CD4-positive, alpha-beta T cell treated with Interleukin-21 for 1 hour (primary cell): Measurements from ENCODE around the gene ZNF593OS.

ENCODE experiments used
- DNase-seq: peaks from one replicate; pipeline ENCODE4 v3.0.0-alpha.2; 2020

The ZNF593OS gene

DNA sequence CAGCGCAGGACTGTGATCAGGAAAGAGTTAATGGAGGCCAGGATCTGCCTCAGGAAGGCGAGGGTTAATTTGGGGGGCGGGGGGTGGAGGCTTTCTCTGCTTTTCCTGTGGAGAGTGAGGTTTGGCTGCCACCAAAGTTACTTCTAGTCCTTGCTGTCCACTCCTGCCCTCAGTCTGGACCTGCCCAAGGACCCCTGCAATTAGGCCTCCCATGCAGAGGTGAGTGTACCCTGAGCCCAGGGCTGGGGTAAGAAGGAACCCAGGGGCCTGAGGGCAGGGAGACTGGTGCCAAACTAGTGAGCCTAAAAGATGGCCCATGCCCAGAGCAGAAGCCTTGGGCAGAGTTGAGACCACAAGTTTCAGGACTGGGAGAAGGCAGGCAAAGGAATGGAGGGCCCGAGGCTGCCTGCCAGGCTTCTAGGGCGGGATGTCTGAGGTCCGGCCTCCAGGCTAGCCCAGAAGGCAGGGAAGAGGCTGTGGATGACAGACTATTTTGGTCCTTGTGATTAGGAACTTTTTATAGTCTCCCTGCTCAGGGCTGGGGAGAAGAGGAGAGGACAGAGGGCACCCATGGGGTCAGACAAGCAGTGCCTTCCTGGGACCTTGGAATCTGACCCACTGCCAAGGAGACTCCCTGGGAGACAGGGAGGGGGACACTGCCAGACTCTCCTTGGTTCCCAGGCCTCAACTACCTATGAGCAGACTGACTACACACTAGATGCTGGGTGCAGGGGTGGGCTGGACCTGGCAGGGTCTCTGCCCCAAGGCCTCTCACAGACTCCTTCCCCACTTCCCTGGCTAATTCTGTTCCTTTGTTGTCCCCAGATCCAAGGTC, 12.5 kb downstream of the ZNF593OS start, which contains the start of gene FAM110D:
TSS of gene FAM110D (plus strand) at position 172 of the 835 bp plus-strand sequence. CDS start 2,213 bp downstream, outside the sequence.
- DNase-seq, result no peak

DNA sequence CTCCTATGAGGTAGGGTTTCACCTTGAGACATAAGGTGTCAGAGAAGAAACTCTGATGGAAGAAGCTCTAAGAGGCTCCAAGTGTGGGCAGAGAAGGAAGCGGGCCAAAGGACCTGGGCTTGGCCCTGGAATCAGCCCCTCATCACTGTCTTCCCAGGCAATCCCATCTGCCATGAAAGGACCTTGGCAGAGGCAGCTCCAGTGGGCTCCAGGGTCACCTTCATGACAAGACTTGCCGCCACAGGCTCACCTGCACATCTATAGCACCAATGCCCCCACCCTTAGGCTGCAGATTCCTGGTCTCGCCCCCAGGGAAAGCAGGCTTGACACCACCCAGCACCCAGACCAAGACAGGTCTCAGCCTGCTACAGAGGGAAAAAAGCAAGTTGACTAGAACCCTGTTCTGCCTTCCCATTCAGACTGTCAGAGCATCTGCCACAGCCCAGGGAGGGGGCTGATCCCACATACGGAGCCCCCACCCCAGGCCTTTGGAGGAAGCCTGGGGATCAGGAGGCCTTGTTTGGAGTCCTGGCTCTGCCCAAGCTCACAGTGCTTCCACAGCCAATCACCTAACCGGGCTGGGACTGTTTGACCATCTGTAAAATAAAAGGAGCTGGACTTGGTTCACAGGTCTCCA, 13.2 kb downstream of the ZNF593OS start:
- DNase-seq, result no peak

DNA sequence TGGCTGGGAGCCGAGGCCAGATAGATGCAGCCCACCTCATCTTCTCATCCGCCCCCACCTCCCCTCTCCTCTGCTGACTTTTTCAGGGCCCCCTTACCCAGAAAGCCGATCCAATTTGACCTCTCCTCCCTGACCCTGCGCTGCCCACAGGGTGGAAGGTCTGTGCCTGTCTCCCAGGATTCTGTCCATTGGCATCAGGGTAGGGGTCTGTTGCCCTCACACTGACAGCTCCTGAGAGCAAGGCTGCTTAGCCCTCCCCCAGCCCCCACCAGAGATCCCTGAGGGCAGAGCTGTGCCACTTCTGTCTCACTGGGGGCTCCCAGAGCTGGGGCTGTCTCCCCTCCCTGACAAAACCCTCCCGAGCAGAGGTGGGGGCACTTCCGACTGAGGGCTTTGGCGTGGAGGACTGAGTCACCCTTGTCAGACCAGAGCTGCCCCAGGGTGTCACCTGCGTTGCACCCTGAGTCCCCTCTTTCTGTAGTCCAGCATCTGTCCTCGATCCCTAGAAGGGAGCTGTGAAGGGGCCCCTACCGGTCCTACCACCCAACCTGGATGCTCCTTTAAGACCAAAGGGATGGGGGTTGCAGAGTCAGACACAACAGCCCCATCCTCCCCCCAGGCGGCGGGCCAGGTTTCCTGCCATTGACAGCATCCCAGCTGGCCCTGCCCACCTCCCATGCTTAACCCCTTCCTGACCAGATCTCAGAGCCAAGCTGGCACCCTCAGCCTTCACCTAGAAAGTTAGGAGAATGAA, 15.2 kb downstream of the ZNF593OS start:
- no peak for DNase-seq

DNA sequence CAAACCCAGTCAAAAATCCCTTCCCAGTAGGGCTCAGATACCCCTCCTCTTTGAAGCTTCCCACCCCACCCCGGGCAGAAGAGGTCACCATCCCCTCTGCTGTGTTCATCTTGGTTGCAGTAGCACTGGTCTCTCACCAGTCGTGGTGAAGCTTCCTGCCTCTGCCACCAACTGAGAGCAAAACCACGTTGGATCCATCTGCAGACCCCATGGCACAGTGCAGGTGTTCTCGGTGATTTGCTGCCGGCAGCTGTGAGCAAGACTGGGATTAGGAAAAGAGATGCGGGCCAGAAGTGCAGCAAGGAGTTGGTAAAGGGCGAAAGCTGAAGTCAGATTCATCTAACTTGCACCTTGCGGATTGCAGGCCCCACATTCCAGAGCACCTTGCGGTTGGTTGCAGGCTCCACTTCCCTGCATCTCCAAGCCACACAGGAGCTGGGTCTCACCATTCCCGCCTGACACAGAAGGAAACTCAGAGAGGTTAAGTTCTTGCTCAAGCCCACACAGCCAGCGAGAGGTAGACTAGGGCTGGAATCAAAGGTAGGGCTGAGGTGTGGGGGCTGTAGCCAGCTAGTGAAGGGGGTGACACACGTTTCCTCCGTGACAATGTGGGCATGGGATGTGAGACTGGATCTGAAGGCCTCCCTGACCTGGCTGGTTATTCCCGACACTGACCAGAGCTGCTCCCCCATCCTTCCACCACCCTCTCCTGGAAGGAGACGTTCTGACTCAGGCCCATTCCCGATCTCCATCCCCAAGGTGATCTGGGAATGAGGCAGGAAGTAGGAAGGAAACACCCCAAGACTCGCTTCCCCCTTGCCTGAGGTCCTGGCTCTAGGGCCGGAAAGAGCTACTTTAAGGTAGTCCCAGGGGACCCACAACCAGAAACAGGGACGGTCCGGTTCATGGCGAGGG, 16.0 kb downstream of the ZNF593OS start:
- no peak for DNase-seq

DNA sequence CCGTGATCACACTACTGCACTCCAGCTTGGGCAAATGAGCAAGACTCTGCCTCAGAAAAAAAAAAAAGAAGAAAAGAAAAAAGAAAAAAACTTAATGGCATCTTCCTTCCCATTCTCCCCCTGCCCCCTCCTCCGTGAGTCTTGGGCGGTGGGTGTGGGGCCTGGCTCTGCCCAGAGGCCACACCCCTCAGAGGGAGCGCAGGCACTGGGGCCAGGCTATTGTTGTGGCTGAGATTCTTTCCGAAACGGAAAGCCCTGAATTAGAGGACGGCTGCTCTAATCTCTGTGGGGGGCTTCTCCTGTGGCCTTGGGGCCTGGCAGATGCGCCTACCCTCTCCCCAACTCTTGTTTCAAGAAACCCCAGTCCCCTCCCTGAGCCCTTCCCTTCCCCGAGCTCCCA, 16.9 kb downstream of the ZNF593OS start:
- no peak for DNase-seq

DNA sequence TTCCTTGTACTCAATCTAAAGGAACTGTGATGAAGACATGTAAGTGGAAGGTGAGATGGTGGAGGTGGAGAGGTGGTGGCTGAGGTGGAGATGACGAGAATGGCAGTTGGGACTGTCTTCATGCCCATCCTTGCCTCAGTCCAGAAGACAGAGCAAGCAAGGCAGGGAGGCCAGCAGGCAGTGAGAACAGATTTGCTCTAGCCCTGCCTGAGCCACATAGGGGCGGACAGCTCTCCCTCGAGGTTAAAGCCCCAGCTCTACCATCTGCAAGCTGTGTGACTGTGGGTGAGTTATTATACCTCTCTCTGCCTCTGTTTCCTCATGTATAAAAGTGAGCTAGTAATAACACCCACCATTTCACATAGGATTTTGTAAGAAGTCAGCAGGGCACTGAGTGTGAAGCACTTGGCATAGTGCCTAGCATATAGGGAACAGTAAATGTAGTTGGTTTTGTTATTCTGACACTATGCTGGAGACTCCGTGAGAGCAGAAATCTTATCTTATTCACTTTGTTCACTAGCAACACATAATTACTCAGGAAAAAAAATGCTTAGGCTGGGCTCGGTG, 17.6 kb downstream of the ZNF593OS start:
- no peak for DNase-seq

DNA sequence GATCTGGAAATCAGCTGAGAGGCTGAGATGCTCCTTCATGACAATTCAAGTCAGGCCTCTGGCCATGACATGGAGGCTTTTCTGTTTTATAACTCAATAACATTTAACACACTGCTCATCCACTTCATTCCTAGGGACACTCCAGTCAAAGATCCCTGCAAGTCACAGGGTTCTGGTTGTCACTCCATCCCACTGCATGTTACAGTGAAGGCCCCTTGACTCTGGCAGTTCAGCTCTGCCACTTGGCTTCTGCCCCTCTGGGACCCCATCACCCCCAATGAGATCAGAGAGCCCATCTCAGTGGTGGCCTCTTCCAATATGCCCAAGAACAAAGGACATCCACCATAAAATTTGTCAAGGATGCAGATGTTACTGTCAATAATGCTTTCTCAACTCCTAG, 22.7 kb downstream of the ZNF593OS start:
- no peak for DNase-seq

DNA sequence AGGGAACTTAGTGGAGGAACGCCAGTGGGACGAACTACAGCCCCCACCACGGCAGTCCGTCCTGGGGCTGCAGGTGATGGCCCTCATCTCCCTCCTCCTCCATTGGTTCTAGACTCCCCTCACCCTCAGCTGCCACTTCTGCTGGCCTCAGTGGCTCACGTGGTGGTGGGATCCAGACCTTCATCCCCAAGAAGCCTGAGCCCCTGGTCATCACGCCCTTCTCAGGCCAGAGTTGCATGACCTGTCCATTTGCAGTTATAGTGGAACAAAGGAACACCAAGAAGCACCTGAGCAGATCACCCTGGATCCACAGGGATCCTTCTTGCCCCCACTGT, 25.7 kb downstream of the ZNF593OS start:
- no peak for DNase-seq

DNA sequence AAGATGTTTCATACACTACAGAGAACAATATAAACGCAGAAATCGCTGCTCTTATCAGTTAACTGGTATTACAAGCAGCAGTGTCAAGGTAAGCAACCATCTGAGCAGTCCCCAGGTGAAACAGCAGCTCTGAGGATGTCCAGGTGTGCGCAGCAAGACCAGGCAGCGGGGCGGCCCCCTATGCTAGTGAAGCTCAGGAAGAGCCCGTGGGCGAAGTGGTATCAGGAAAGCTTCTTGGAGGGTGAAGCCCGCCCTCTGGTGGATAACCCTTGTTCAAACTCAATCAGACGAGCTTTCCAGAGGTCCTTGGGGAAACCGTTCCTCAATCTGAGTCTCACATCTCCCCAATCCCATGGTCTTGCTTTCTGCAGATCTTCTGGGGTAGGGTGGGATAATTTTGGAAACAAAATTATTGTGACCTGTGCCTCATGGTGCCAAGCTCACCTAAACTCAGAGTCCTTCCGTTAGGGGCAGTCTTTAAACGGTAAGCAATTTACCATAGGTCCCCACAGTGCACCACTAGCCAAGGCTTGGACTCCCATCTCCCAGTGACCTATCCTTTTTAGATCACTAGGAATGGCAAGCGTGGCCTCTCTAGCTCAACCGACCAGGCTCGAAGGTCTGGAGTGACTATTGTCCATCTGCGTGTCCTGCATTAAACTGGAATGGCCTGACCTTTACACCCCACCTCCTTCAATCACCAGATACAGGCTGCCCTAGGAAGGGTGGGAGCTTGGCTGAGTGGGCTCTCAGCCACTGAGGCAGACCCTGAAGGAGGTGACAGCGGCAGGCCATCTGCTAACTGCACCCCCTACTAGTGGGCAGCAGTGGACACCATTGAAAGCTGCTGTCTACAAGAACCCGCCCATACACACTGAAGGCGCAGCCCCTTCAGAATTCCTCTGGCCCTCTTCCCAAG, 26.3 kb downstream of the ZNF593OS start:
- peak; percentile 77 for DNase-seq

DNA sequence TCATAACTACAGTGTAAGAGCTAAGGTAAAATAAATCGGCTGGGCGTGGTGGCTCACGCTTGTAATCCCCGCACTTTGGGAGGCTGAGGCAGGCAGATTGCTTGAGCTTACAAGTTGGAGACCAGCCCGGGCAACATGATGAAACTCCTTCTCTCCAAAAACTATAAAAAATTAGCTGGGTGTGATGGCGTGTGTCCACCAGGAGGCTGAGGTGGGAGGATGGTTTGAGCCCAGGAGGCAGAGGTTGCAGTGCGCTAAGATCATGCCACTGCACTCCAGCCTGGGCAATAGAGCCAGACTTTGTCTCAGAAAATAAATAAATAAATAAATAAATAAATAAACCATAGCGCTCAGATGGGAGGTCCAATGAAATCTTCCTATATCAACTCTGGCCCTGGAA, 29.5 kb downstream of the ZNF593OS start:
- no peak for DNase-seq

DNA sequence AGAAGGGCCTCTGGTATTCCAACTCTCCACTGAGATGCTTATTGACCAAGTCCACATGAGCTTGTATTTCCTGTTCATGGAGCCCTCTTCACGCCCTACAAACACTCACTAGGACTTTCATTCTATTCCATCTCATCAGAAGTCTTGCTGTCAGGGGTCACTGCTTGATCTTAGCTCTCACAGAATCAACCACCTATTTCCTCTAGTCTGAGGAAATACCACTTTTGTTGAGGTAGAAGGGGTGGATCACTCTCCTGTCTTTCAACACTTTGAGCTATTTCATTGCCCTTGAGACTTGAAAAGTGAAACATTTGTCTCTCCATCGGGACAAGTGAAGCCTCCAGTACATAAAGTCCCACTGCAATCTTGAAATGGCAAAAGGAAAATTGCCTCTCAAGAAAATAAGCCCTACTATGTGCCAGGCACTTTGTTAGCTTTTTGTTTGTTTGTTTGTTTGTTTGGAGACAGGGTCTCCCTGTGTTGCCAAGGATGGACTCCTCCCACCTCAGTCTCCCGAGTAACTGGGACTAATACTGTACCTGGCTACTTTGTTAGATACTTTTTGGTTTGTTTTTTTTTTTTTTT, 32.6 kb downstream of the ZNF593OS start:
- no peak for DNase-seq

DNA sequence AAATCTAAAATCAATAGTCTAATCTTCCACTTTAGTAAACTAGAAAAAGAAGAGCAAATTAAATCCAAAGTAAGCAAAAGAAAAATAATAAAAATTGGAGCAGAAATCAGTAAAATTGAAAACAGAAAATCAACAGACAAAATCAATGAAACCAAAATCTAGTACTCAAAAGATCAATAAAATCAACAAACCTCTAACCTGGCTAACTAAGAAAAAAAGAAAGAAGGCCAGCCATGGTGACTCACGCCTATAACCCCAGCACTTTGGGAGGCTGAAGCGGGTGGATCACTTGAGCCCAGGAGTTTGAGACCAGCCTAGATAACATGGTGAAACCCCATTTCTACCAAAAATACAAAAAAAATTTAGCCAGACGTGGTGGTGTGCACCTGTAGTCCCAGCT, 37.2 kb downstream of the ZNF593OS start:
- no peak for DNase-seq

DNA sequence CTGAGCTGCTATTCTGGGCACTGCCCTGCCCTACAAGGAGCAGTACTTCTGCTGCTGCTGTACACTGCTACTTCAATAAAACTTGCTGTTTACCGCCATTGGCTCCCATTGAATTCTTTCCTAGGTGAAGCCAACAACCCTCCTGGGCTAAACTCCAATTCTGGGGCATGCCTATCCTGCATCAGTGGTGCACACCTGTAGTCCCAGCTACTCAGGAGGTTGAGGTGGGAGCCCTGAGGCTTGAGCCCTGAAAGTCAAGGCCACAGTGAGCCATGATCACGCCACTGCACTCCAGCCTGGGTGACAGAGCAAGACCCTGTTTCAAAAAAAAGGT, 38.8 kb downstream of the ZNF593OS start:
- DNase-seq, result no peak

DNA sequence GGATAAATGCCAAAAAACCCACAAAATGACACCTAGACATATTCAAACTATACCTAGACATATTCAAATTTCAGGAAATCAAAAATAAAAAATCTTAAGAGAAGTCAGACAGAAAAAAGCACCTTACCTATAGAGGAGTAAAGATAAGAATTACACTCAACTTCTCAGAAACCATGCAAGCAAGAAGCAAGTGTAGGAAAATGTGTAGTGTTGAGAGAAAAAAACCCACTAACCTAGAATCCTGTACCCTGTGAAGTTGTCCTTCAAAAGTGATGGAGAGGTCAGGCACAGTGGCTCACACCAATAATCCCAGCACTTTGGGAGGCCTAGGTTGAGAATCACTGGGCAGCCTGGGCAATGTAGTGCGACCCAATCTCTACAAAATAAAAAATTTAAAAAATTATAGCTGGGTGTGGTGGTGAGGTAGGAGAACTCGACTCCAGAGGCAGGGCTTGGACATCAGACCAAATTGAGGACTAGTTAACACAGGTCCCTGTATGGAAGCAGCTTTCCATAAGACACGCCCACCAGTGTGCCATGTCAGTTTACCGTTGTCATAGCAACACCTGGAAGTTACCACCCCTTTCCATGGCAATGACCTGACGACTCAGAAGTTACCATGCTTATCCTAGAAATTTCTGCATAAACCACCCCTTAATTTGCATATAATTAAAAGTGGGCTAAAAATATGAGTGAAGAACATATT, 39.4 kb downstream of the ZNF593OS start:
- no peak for DNase-seq

DNA sequence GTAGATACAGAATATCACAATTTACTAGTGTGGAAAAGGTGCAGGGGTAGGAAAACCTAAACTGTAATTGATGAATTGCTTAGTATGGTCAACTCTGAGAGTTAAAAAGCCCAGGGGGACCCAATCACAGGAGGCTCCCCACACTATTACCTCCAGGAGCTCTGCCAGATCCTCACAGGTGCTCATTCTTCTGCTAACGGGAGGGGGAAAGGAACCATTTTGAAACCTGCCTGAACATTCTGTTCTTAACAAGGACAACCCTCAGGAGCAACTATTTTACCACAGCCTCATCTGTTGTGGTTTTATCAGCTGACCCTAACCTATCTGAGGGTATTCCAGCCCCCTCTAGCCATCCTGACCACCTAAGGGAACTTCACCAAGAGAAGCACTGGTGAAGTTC, 40.9 kb downstream of the ZNF593OS start:
- DNase-seq, result no peak

DNA sequence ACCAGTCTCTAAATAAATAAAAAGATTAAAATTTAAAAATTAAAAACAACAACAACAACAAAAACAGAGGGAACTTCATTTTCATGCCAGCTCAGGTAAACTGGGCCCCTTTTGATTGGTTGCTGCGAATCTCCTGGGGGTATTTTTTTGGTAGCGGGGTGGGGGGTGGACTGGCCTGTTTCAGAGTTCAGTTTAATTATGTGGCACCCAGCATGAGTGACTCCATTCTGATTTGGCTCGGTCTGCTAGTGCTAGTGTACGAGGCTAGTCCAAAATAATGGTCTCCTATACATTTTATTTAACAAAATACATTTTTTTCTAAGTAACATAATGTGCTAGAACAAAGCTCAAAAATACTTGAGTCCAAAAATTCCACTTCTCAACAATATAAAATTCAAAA, 41.9 kb downstream of the ZNF593OS start:
- no peak for DNase-seq

DNA sequence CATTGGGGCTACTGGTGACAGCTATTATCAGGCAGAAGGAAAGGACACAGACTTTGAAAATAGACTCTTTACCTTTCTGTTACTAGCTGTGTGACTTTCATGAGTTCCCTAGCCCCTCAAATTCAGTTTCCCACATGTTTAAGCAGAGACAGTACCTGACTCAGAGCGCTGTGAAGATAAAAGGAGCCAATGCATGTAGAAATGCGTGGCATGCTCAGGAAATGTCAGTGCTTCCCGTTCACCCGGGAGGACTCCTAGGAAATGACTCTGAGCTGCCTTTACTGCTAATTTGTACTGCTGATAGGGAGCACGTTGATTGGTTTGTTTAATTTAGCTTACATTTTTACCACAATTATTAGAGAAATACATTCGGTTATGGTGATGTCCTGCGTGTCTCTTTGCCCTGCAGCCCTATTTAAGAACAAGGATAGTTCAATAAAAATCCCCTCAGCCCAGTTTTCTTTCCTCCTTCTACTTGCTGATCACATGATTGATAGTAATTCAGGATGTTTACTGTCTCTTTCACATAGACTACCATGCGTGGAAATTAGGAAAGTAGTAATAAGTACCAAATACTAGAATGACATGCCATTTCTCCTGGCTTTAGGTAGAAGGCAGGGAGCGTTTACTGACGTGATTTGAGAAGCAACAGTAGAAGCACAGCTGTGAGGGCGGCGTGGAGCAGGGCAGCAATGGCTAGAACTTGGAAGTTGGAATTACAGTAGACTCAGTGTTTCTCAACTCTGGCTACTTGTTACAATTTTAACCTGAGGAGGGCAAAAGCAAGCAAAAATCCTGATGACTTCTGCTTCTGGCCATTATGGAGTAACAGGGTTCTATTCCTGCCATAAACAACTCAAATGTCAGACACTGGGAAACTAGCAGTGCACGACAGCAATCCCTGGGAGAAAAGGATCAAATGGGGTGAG, 44.1 kb downstream of the ZNF593OS start:
- DNase-seq, result no peak

DNA sequence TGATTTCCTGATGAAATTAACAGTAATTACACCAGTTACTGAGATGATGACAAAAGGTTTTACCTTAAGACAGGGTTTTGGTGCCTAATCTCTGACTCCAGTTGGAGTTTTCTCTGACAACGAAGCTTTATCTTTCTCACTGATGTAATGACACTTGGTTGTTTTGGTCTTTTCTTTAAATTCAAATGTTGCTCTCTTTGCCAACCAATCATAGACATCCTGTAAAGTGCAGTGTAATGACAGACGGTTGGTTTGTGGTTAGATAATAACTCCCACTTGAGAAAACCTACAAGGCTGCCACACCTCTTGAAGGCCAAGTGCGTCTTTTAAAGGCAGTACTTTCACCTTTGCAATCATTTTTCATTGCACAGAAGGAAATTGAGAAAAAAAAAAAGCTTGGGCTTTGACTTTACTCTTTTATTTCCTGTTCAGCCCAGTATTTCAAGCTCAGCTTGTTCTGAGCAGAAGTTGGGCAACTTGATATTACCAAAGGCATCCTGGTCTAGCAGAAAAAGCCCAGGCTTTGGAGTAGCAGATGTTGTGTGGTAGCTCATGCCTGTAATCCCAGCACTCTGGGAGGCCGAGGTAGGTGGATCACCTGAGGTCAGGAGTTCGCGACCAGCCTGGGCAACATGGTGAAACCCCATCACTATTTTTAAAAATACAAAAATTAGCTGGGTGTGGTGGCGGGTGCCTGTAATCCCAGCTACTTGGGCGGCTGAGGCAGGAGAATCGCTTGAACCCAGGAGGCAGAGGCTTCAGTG, 45.1 kb downstream of the ZNF593OS start:
- DNase-seq, result peak; percentile 90
